ENCODE measurements around the gene SRSF1. TPM values are rescaled to one million over a fixed set of nuclear protein-coding genes. Genes with fewer than 3 reads are reported as not detected.
"Not testable (repeated sequence)": the region's sequence is repeated elsewhere in the genome, so short reads cannot be mapped to it uniquely, and the experiment has no call there.

SRSF1 gene
- total RNA-seq, 1 experiment from 2014 or later: 535 TPM

DNA sequence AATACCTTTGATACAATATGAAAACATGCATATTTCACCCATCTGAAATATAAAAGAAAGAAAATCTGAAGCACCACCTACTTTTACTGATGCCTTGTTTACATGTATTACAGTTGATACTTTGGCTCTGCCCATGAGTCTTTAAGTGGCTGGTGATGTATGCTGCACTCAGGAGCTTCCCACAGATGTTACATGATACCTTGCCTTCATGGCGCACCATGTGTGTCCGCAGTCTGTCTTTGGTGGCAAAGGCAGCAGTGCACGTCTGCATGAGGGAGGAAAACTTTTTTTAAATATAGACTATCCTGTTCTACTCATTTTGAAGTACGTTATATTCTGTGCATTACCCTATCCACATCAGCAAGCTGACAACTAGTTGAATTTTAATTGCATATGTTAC is 26.5 kb downstream of the SRSF1 start:
- H3K36me3 ChIP-seq: peaks cover 96% of the 10 kb centered on the region
- DNase-seq (ENCODE audit: low read depth in 1 of 2, low spot score in 2 of 2): no peak

DNA sequence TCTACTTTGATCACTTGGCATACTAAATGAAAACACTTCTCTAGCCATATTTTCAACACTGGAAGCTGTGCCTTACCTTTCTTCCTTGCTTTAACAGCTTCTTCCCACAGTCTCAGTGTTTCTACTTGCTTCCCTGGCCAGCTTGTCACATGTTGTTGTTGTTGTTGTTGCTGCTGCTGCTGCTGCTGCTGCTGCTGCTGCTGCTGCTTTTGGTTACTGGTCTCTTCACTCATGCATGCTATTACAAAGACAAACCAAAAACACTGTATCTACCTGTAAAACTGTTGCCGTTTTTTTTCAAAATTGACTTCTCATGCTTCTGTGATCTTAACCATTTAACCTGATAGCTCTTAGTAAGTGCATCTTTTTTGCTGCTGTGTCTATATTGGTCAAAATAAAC is 28.0 kb downstream of the SRSF1 start:
- Histone ChIP-seq H3K27me3 (replicated peaks) (no peaks in the 10 kb centered on the region), H3K4me1 (replicated peaks) (peaks cover 9% of the 10 kb centered on the region), H3K9me3 (replicated peaks) (no peaks in the 10 kb centered on the region), H3K4me3 (no peak overlapping the region), H3K36me3 (peaks cover 97% of the 10 kb centered on the region), H3K27ac (no peak overlapping the region)
- DNase-seq (ENCODE audit: low read depth in 1 of 2, low spot score in 2 of 2): no peak

More for the DNA sequence above, 26.5 kb downstream of the SRSF1 start:
- Histone ChIP-seq H3K27ac (no peak overlapping the region), H3K4me1 (replicated peaks) (peaks cover 23% of the 10 kb centered on the region), H3K9me3 (replicated peaks) (no peaks in the 10 kb centered on the region), H3K4me3 (no peak overlapping the region), H3K27me3 (replicated peaks) (no peaks in the 10 kb centered on the region)

- Histone ChIP-seq H3K36me3 (peaks cover 93% of the 10 kb centered on the region), H3K4me3 (no peak overlapping the region), H3K27ac (no peak overlapping the region), H3K27me3 (replicated peaks) (no peaks in the 10 kb centered on the region), H3K4me1 (replicated peaks) (no peaks in the 10 kb centered on the region; the same call in 1 of the 2 replicates), H3K9me3 (replicated peaks) (no peaks in the 10 kb centered on the region)
- no peak for DNase-seq (ENCODE audit: low read depth in 1 of 2, low spot score in 2 of 2)
Measured at GRCh38 chr17:57976594-57976993, 30.5 kb downstream of the SRSF1 start.

- Histone ChIP-seq H3K27ac (no peak overlapping the region), H3K27me3 (replicated peaks) (no peaks in the 10 kb centered on the region), H3K4me3 (no peak overlapping the region), H3K4me1 (replicated peaks) (peaks cover 11% of the 10 kb centered on the region), H3K9me3 (replicated peaks) (no peaks in the 10 kb centered on the region), H3K36me3 (peaks cover 85% of the 10 kb centered on the region)
- DNase-seq (ENCODE audit: low read depth in 1 of 2, low spot score in 2 of 2): no peak
Measured at GRCh38 chr17:57975044-57975443, 32.0 kb downstream of the SRSF1 start.

- not testable (repeated sequence) for H3K9me3 ChIP-seq (replicated peaks); H3K4me3 ChIP-seq; H3K27me3 ChIP-seq (replicated peaks); H3K27ac ChIP-seq; DNase-seq (ENCODE audit: low read depth in 1 of 2, low spot score in 2 of 2)
- peaks cover 77% of the 10 kb centered on the region for H3K36me3 ChIP-seq
- H3K4me1 ChIP-seq (replicated peaks): peaks cover 11% of the 10 kb centered on the region
Measured at GRCh38 chr17:57974053-57974824, 32.8 kb downstream of the SRSF1 start.

- H3K27ac ChIP-seq: no peak overlapping the region
- H3K4me3 ChIP-seq: no peak overlapping the region
- H3K4me1 ChIP-seq (replicated peaks): peaks cover 11% of the 10 kb centered on the region
- no peak for DNase-seq (ENCODE audit: low read depth in 1 of 2, low spot score in 2 of 2)
- H3K27me3 ChIP-seq (replicated peaks): no peaks in the 10 kb centered on the region
- no peaks in the 10 kb centered on the region for H3K9me3 ChIP-seq (replicated peaks)
- peaks cover 56% of the 10 kb centered on the region for H3K36me3 ChIP-seq
Measured at GRCh38 chr17:57972151-57972550, 34.9 kb downstream of the SRSF1 start.

DNA sequence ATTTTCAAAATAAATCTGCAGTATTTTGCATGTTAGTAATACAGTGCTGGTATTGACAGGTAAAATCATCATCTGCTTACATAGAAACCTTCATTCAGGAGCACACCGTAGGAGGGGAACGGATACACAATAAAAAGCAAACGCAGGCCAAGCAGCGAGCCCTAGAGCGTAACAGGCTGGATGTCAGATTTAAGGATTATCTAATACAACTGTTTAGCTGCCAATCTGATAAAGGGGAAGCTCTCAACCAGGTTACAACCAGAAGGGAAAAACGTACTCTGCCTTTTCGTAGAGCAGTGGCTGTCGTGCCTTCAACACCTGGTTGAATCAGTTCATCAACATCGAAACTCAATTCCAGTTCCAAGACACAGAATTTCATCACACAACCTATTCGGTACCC is 35.5 kb downstream of the SRSF1 start:
- H3K27me3 ChIP-seq (replicated peaks): no peaks in the 10 kb centered on the region
- peaks cover 11% of the 10 kb centered on the region for H3K4me1 ChIP-seq (replicated peaks)
- H3K9me3 ChIP-seq (replicated peaks): no peaks in the 10 kb centered on the region
- H3K36me3 ChIP-seq: peaks cover 50% of the 10 kb centered on the region
- no peak overlapping the region for H3K4me3 ChIP-seq
- no peak overlapping the region for H3K27ac ChIP-seq
- DNase-seq (ENCODE audit: low read depth in 1 of 2, low spot score in 2 of 2): no peak

- Histone ChIP-seq H3K4me1 (replicated peaks) (peaks cover 11% of the 10 kb centered on the region), H3K36me3 (peaks cover 41% of the 10 kb centered on the region), H3K4me3 (no peak overlapping the region), H3K9me3 (replicated peaks) (no peaks in the 10 kb centered on the region), H3K27me3 (replicated peaks) (no peaks in the 10 kb centered on the region), H3K27ac (no peak overlapping the region)
- peak in 1 of 2 experiments; percentile 43 for DNase-seq (ENCODE audit: low read depth in 1 of 2, low spot score in 2 of 2)
Measured at GRCh38 chr17:57970710-57971109, 36.3 kb downstream of the SRSF1 start.

GRCh38 chr17:57968456-57968855 is 38.6 kb downstream of the SRSF1 start:
- DNase-seq (ENCODE audit: low read depth in 1 of 2, low spot score in 2 of 2): no peak
- Histone ChIP-seq H3K4me3 (no peak overlapping the region), H3K36me3 (peaks cover 19% of the 10 kb centered on the region), H3K27ac (no peak overlapping the region), H3K9me3 (replicated peaks) (no peaks in the 10 kb centered on the region), H3K4me1 (replicated peaks) (peaks cover 11% of the 10 kb centered on the region), H3K27me3 (replicated peaks) (no peaks in the 10 kb centered on the region)

DNA sequence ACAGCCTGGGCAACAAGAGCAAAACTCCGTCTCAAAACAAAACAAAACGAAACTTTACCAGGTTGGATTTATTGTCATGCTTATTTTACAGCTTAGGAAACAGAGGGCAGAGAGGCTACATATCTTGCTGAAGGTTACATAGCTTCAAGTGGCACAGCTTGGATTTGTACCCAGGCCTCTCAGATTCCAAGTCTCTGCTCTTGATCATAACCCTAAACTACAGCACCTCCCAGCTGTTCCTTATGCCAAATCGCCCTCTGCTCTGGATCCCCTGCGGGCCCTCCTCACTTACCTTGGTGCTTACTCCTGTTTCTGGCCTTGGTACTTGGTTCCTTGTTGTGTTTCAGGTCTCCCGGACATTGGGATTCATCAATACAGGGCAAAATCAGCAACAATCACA is 40.2 kb downstream of the SRSF1 start:
- no peaks in the 10 kb centered on the region for H3K27me3 ChIP-seq (replicated peaks)
- H3K4me1 ChIP-seq (replicated peaks): peaks cover 11% of the 10 kb centered on the region
- H3K27ac ChIP-seq: no peak overlapping the region
- DNase-seq (ENCODE audit: low read depth in 1 of 2, low spot score in 2 of 2): no peak
- peaks cover 10% of the 10 kb centered on the region for H3K36me3 ChIP-seq
- no peaks in the 10 kb centered on the region for H3K9me3 ChIP-seq (replicated peaks)
- H3K4me3 ChIP-seq: no peak overlapping the region

DNA sequence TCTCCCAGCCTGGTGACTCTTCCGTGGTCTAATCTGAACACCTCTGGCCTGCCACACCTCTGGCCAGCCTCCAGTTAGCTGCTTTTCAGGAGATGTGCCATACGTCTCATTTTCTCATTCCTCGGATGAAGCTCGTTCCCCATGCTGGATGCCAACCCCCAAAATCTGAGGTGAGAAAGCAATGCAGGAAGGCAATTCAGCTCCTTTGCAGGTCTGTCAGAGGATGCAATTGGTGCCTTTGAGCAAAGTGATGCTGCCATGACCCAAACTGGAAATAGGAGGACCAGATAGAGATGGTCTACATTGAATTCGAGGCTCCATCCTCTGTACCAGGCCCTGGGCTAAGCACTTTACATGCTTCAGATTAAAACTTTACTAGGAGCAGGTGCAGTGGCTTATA is 40.8 kb downstream of the SRSF1 start:
- Histone ChIP-seq H3K36me3 (peaks cover 4% of the 10 kb centered on the region; the same call in 1 of the 2 replicates), H3K27me3 (replicated peaks) (no peaks in the 10 kb centered on the region), H3K27ac (no peak overlapping the region), H3K4me1 (replicated peaks) (peaks cover 10% of the 10 kb centered on the region), H3K4me3 (no peak overlapping the region), H3K9me3 (replicated peaks) (no peaks in the 10 kb centered on the region)
- no peak for DNase-seq (ENCODE audit: low read depth in 1 of 2, low spot score in 2 of 2)

DNA sequence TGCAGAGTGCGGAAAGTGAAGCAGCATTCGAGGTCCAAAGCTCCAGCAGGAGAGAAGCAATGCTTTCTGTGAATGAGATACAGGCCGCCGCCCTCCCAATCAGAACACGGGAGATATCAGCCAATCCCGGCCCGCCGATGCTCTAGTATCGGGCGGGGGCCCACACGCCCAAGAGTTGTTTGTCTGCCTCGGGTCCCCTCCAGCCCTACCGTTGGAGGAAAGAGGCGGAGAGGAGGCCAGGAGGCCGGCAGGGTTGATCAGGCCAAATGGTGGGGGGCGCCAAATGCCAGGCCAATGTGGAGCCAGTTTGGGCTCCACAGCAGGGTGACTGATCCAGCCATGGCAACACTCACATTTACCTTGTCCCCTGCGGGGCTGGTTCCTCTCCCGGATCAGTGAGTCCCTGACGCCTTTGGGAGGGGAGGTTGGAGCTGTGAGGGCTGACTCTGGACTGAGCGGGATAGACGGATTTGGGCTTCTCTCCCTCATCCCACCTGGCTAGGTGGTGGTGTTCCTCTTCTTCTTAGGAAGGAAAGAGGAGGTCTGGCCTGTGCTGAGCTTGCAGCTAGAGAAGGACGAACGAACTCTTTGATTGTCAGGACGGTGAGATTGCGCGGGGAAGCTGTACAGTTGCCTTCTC is 41.4 kb downstream of the SRSF1 start:
- Histone ChIP-seq H3K9me3 (replicated peaks) (no peaks in the 10 kb centered on the region), H3K4me1 (replicated peaks) (peaks cover 4% of the 10 kb centered on the region), H3K4me3 (no peak overlapping the region), H3K36me3 (no peaks in the 10 kb centered on the region), H3K27ac (no peak overlapping the region), H3K27me3 (replicated peaks) (no peaks in the 10 kb centered on the region)
- DNase-seq (ENCODE audit: low read depth in 1 of 2, low spot score in 2 of 2): peak in 1 of 2 experiments; percentile 44

GRCh38 chr17:57963149-57963511 is 43.9 kb downstream of the SRSF1 start:
- no peak for DNase-seq (ENCODE audit: low read depth in 1 of 2, low spot score in 2 of 2)
- no peak overlapping the region for H3K4me3 ChIP-seq
- H3K27ac ChIP-seq: no peak overlapping the region
- no peaks in the 10 kb centered on the region for H3K4me1 ChIP-seq (replicated peaks)
- no peaks in the 10 kb centered on the region for H3K27me3 ChIP-seq (replicated peaks)
- no peaks in the 10 kb centered on the region for H3K9me3 ChIP-seq (replicated peaks)
- no peaks in the 10 kb centered on the region for H3K36me3 ChIP-seq

DNA sequence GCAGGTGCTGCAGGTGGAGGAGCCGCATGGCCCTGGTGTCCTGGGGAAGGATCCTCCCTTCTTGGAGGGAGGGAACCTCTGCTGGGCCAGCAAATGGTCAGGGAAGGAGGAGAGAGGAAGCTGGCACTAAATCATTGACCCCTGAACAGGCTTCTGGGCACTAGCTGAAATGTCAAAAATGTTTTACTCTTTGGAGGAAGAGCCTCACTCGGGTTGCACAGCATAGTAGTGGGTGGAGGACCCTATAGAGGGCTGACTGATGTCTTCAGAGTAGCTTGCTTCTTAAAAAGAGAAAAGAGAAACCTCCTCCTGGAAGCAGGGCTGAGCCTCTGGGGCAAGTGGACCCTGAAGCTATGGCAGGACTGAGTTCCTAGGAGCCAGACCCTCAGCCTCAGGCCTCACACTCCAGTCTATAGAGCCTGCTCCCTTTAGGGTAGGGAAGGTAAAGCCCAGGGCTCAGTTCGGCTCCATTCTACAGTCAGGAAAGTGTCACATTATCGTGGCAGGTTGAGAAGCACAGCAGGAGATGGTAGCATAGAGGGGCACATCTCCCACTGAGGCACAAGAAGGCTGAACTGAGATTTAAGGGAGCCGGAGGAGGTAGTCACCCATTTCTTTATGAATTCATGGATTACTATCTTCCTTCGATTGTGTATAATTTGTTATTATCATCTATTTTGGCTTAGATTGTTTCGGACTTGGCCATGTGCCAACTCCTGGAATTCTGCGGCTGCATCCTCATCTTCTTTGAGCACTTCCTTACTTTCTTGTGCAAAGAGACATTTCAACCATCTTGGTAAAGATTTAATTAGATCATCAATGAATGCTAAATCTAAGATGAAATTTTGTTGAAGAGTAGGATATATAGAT is 44.5 kb downstream of the SRSF1 start:
- Histone ChIP-seq H3K9me3 (replicated peaks) (no peaks in the 10 kb centered on the region), H3K4me1 (replicated peaks) (no peaks in the 10 kb centered on the region), H3K27ac (no peak overlapping the region), H3K36me3 (no peaks in the 10 kb centered on the region), H3K4me3 (no peak overlapping the region), H3K27me3 (replicated peaks) (no peaks in the 10 kb centered on the region)
- peak in 1 of 2 experiments; percentile 37 for DNase-seq (ENCODE audit: low read depth in 1 of 2, low spot score in 2 of 2)

Measured in SJSA1 (cell line).